ENCODE data around the gene SH3BGRL2.
"Not testable (repeated sequence)": the region's sequence is repeated elsewhere in the genome, so short reads cannot be mapped to it uniquely, and the experiment has no call there.

The SH3BGRL2 gene

GRCh38 chr6:79648328-79648727 lies 17.2 kb downstream of the SH3BGRL2 start:
- no peak for DNase-seq (ENCODE audit: low read depth in 2 of 2, low spot score in 1 of 2)

GRCh38 chr6:79649016-79649415 lies 17.9 kb downstream of the SH3BGRL2 start:
- DNase-seq (ENCODE audit: low read depth in 2 of 2, low spot score in 1 of 2) = no peak

- DNase-seq (ENCODE audit: low read depth in 2 of 2, low spot score in 1 of 2) = no peak
Observed at GRCh38 chr6:79650950-79651349, 19.8 kb downstream of the SH3BGRL2 start.

GRCh38 chr6:79656134-79656533 lies 25.0 kb downstream of the SH3BGRL2 start:
- no peak for DNase-seq (ENCODE audit: low read depth in 2 of 2, low spot score in 1 of 2)

GRCh38 chr6:79657238-79657637 lies 26.1 kb downstream of the SH3BGRL2 start:
- DNase-seq (ENCODE audit: low read depth in 2 of 2, low spot score in 1 of 2) = no peak

GRCh38 chr6:79663655-79664054 lies 32.5 kb downstream of the SH3BGRL2 start:
- DNase-seq (ENCODE audit: low read depth in 2 of 2, low spot score in 1 of 2) = not testable (repeated sequence)

GRCh38 chr6:79665725-79666551 lies 34.8 kb downstream of the SH3BGRL2 start:
- DNase-seq (ENCODE audit: low read depth in 2 of 2, low spot score in 1 of 2) = no peak

- DNase-seq (ENCODE audit: low read depth in 2 of 2, low spot score in 1 of 2) = no peak
Observed at GRCh38 chr6:79666634-79667033, 35.5 kb downstream of the SH3BGRL2 start.

- no peak for DNase-seq (ENCODE audit: low read depth in 2 of 2, low spot score in 1 of 2)
Observed at GRCh38 chr6:79668381-79668780, 37.3 kb downstream of the SH3BGRL2 start.

- DNase-seq (ENCODE audit: low read depth in 2 of 2, low spot score in 1 of 2) = no peak
Observed at GRCh38 chr6:79669766-79670165, 38.6 kb downstream of the SH3BGRL2 start.

- no peak for DNase-seq (ENCODE audit: low read depth in 2 of 2, low spot score in 1 of 2)
Observed at GRCh38 chr6:79670789-79671188, 39.7 kb downstream of the SH3BGRL2 start.

- peak; percentile 5 to 7 for DNase-seq (ENCODE audit: low read depth in 2 of 2, low spot score in 1 of 2)
Observed at GRCh38 chr6:79671600-79672266, 40.6 kb downstream of the SH3BGRL2 start.

- DNase-seq (ENCODE audit: low read depth in 2 of 2, low spot score in 1 of 2) = no peak
Observed at GRCh38 chr6:79672631-79673111, 41.5 kb downstream of the SH3BGRL2 start.

GRCh38 chr6:79673947-79674346 lies 42.8 kb downstream of the SH3BGRL2 start:
- no peak for DNase-seq (ENCODE audit: low read depth in 2 of 2, low spot score in 1 of 2)

- no peak for DNase-seq (ENCODE audit: low read depth in 2 of 2, low spot score in 1 of 2)
Observed at GRCh38 chr6:79676785-79677736, 45.9 kb downstream of the SH3BGRL2 start.

- not testable (repeated sequence) for DNase-seq (ENCODE audit: low read depth in 2 of 2, low spot score in 1 of 2)
Observed at GRCh38 chr6:79682682-79683081, 51.6 kb downstream of the SH3BGRL2 start.

- DNase-seq (ENCODE audit: low read depth in 2 of 2, low spot score in 1 of 2) = no peak
Observed at GRCh38 chr6:79684876-79685275, 53.7 kb downstream of the SH3BGRL2 start.

- no peak for DNase-seq (ENCODE audit: low read depth in 2 of 2, low spot score in 1 of 2)
Observed at GRCh38 chr6:79686707-79687309, 55.7 kb downstream of the SH3BGRL2 start.

- DNase-seq (ENCODE audit: low read depth in 2 of 2, low spot score in 1 of 2) = no peak
Observed at GRCh38 chr6:79687759-79688158, 56.6 kb downstream of the SH3BGRL2 start.

GRCh38 chr6:79694156-79694555 lies 63.0 kb downstream of the SH3BGRL2 start:
- DNase-seq (ENCODE audit: low read depth in 2 of 2, low spot score in 1 of 2) = no peak
